Keratinocyte (primary cell): Measurements from ENCODE around the gene SIGLEC1. TPM values are rescaled to one million over a fixed set of nuclear protein-coding genes. Genes with fewer than 3 reads are reported as not detected.

Source experiments
- DNase-seq: peaks from one replicate; pipeline ENCODE4 v3.0.0-alpha.2; 2011; ENCODE audit warnings: low read depth, missing footprints, low spot score
- FAIRE-seq: peaks from 2 replicates; lab custom pipeline; 2011; peaks lifted over from hg19 to GRCh38; lab: Jason Lieb, UNC
- H2AFZ ChIP-seq: 2 replicates; pipeline ENCODE4 v1.6.0; 2012; ENCODE audit warnings: low read length, control low read depth, inconsistent platforms; ENCODE audit not compliant: control insufficient read depth
- H3K27ac ChIP-seq: 2 replicates; pipeline ENCODE4 v1.5.1; 2011; ENCODE audit warnings: low read length; ENCODE audit not compliant: control insufficient read depth, insufficient read depth
- H3K27me3 ChIP-seq: 3 replicates; pipeline ENCODE4 v1.6.0; 2011; ENCODE audit warnings: low read length; ENCODE audit not compliant: control insufficient read depth, insufficient read depth; ENCODE audit errors: extremely low read depth
- H3K36me3 ChIP-seq, 2 experiments: 2 replicates in 1 of 2; 3 replicates in 1 of 2; pipeline ENCODE4 v1.5.1; 2011; ENCODE audit warnings: low read length in 2 of 2, mild to moderate bottlenecking in 1 of 2; ENCODE audit not compliant: control insufficient read depth in 2 of 2, insufficient read depth in 2 of 2; ENCODE audit errors: extremely low read depth in 1 of 2
- H3K4me1 ChIP-seq: 3 replicates; pipeline ENCODE4 v1.5.1; 2011; ENCODE audit warnings: low read length; ENCODE audit not compliant: control insufficient read depth, insufficient read depth; ENCODE audit errors: extremely low read depth
- H3K4me2 ChIP-seq: 3 replicates; pipeline ENCODE4 v1.6.0; 2011; ENCODE audit warnings: low read depth, low read length; ENCODE audit not compliant: control insufficient read depth, insufficient read depth; ENCODE audit errors: extremely low read depth
- H3K4me3 ChIP-seq, 3 experiments: fragments of 200-600 bp in 1 of 3; sonication (generic) in 1 of 3; 2 replicates in 2 of 3; 3 replicates in 1 of 3; pipeline ENCODE4 v1.5.1; 2011 to 2016; ENCODE audit warnings: low read length in 3 of 3, mild to moderate bottlenecking in 3 of 3, control low read depth in 2 of 3, inconsistent platforms in 1 of 3, low read depth in 1 of 3, mixed read lengths in 1 of 3, mixed run types in 1 of 3, moderate library complexity in 1 of 3; ENCODE audit not compliant: control insufficient read depth in 2 of 3, insufficient read depth in 2 of 3; ENCODE audit errors: extremely low read depth in 1 of 3
- H3K79me2 ChIP-seq: 2 replicates; pipeline ENCODE4 v1.6.0; 2012; ENCODE audit warnings: low read length; ENCODE audit not compliant: control insufficient read depth, insufficient read depth
- H3K9ac ChIP-seq: 3 replicates; pipeline ENCODE4 v1.6.0; 2011; ENCODE audit warnings: low read length; ENCODE audit not compliant: control insufficient read depth, insufficient read depth; ENCODE audit errors: extremely low read depth
- H3K9me1 ChIP-seq: 3 replicates; pipeline ENCODE4 v1.6.0; 2011; ENCODE audit warnings: low read length; ENCODE audit not compliant: control insufficient read depth, insufficient read depth; ENCODE audit errors: extremely low read depth
- H3K9me3 ChIP-seq: 2 replicates; pipeline ENCODE4 v1.5.1; 2012; ENCODE audit warnings: low read depth, low read length; ENCODE audit not compliant: control insufficient read depth
- H4K20me1 ChIP-seq: 3 replicates; pipeline ENCODE4 v1.6.0; 2011; ENCODE audit warnings: low read length; ENCODE audit not compliant: control insufficient read depth, insufficient read depth; ENCODE audit errors: extremely low read depth
- CTCF ChIP-seq, 3 experiments: IDR thresholded peaks in 1 of 3; conservative IDR thresholded peaks in 1 of 3; optimal IDR thresholded peaks in 1 of 3; 2 replicates in 2 of 3; 3 replicates in 1 of 3; pipeline versions ENCODE3 to v1.5.1; 2011; ENCODE audit warnings: low read length in 3 of 3, mild to moderate bottlenecking in 3 of 3, moderate library complexity in 2 of 3, control low read depth in 1 of 3, inconsistent platforms in 1 of 3; ENCODE audit not compliant: insufficient read depth in 2 of 3; ENCODE audit errors: extremely low read depth in 1 of 3
- EZH2 ChIP-seq: IDR thresholded peaks from one replicate; pipeline ENCODE4 v1.6.1; 2012; ENCODE audit warnings: inconsistent platforms, mild to moderate bottlenecking, low read length, moderate library complexity
- dilution Hi-C: fragments of 300-500 bp; cut with MboI; formaldehyde crosslinking; loops from one replicate; pipeline ENCODE4 v1.7.0; 2020; ENCODE audit warnings: low sequenced_read_pairs; ENCODE audit not compliant: extremely low pct_ligation_motif_present
- polyA plus RNA-seq, 5 experiments: library from polyadenylated mRNA; depleted of rRNA in 3 of 5; stranded (reverse) in 3 of 5; stranded (forward) in 1 of 5; unstranded in 1 of 5; fragments of >200 nt; gene quantifications; 1 replicate in 1 of 5; 2 replicates in 3 of 5; 3 replicates in 1 of 5; pipeline versions ENCODE4 v1.2.1 to v1.2.3, GENCODE V29; 2011 to 2012; ENCODE audit warnings: missing spikeins in 2 of 5, low read depth in 1 of 5, low replicate concordance in 1 of 5

Gene SIGLEC1
- polyA plus RNA-seq, 1 donor (not counting 4 experiments of a cell fraction or from before 2014, with no cell fraction given) = not detected

- no peak overlapping the region for H3K4me2 ChIP-seq
- peaks cover 7% of the 10 kb centered on the region for H4K20me1 ChIP-seq
- FAIRE-seq = no peak
- H3K9ac ChIP-seq = no peak overlapping the region
- no peak for TF ChIP-seq EZH2
- no peak for TF ChIP-seq CTCF (optimal IDR thresholded peaks at IDR 0.05 in 1 of 3, IDR thresholded peaks at IDR 0.05 in 1 of 3, conservative IDR thresholded peaks at IDR 0.05 in 1 of 3; ENCODE audit: extremely low read depth in 1 of 3, insufficient read depth in 2 of 3, low read length in 3 of 3)
- H3K4me1 ChIP-seq = peaks cover 16% of the 10 kb centered on the region
- H3K27me3 ChIP-seq = peaks cover 45% of the 10 kb centered on the region
- H3K4me3 ChIP-seq = no peak overlapping the region
- no peak overlapping the region for H2AFZ ChIP-seq
- no peak overlapping the region for H3K27ac ChIP-seq
- no peaks in the 10 kb centered on the region for H3K36me3 ChIP-seq
- dilution Hi-C loops = no loop called here
- no peak for DNase-seq
- no peaks in the 10 kb centered on the region for H3K79me2 ChIP-seq
- no peaks in the 10 kb centered on the region for H3K9me3 ChIP-seq
- no peaks in the 10 kb centered on the region for H3K9me1 ChIP-seq
Observed at GRCh38 chr20:3748073-3748472, 35.7 kb upstream of the SIGLEC1 start.

- Histone ChIP-seq H3K27me3 (peaks cover 45% of the 10 kb centered on the region), H3K79me2 (no peaks in the 10 kb centered on the region), H3K4me1 (peaks cover 16% of the 10 kb centered on the region), H3K9me1 (no peaks in the 10 kb centered on the region), H3K9ac (no peak overlapping the region), H3K27ac (no peak overlapping the region), H3K9me3 (no peaks in the 10 kb centered on the region), H4K20me1 (peaks cover 6% of the 10 kb centered on the region), H3K4me2 (no peak overlapping the region), H2AFZ (no peak overlapping the region), H3K36me3 (no peaks in the 10 kb centered on the region), H3K4me3 (no peak overlapping the region)
- TF ChIP-seq EZH2 (no peak), CTCF (optimal IDR thresholded peaks at IDR 0.05 in 1 of 3, IDR thresholded peaks at IDR 0.05 in 1 of 3, conservative IDR thresholded peaks at IDR 0.05 in 1 of 3; ENCODE audit: extremely low read depth in 1 of 3, insufficient read depth in 2 of 3, low read length in 3 of 3) (no peak)
- no peak for DNase-seq
- dilution Hi-C loops = no loop called here
- FAIRE-seq = no peak
Observed at GRCh38 chr20:3747471-3747870, 35.1 kb upstream of the SIGLEC1 start.
